HG03342 (cell line): ENCODE results near the gene KIF5C.
"Not testable (repeated sequence)": the region's sequence is repeated elsewhere in the genome, so short reads cannot be mapped to it uniquely, and the experiment has no call there.

Source experiments
- ATAC-seq: cut with Tn5 transposase; IDR thresholded peaks from one replicate; pipeline ENCODE4 v1.9.1; 2021; ENCODE audit warnings: mild to moderate bottlenecking, moderate library complexity; ENCODE audit not compliant: unreplicated experiment

The KIF5C gene

DNA sequence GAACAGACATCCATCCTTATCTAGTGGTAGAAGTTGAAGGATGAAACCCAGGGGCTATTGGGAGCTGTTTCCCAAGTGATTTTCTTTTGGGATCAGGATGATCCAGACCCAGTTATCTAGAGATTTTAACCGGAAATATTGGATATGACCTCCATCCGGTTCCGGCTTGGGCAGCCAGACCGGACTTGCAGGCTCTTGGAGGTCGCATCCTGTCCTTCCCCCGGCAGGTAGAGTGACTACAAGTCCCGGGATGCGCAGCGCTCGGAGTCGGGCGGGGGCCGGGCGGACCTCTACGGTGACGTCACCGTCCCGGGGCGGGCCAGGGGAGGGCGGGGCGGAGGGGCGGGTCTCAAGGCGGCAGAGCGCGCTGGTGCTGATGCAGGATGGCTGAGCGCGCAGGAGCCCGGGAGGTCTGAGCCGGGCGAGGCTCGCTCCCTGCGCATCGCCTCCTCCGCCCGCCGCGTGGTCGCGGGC, at the start of gene KIF5C:
Gene KIF5C, plus strand, starts transcription at position 360 of the 474 bp plus-strand sequence. CDS start 391 bp downstream, outside the sequence.
- ATAC-seq: peak; percentile 93

DNA sequence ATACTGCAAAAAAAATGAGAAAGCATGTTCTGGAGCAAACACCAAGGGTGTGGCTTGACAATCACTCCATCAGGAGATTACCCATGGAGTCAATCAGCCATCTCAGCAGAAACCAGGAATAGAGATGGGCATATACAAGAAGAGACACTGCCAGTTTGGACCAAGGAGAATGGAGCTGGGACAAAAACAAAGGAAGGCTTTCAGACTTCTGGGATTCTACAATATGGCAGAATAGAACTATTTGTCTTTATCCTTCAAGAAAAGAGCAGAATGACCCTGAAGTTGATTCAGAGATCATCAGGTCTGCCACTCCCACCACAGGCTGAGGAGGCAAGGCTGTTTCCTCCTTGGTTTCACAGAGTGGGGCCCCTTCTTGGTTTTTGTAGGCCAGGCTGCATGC, 48.2 kb upstream of the KIF5C start:
- ATAC-seq: no peak

DNA sequence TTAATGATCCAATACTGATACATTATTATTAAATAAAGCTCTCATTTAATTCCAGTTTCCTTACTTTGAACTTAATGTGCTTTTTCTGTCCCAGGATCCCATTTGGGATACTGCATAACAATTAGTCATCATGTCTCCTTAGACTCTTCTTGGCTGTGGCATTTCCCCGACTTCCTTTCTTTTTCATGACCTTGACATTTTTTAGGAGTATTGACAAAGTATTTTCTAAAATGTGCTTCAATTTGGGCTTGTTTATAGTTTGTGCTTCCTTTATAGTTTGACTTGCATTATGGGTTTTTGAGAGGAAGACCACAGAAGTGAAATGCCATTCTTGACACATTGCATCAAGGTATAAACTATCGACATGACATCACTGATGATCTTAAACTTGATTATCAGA, 46.1 kb upstream of the KIF5C start:
- no peak for ATAC-seq

DNA sequence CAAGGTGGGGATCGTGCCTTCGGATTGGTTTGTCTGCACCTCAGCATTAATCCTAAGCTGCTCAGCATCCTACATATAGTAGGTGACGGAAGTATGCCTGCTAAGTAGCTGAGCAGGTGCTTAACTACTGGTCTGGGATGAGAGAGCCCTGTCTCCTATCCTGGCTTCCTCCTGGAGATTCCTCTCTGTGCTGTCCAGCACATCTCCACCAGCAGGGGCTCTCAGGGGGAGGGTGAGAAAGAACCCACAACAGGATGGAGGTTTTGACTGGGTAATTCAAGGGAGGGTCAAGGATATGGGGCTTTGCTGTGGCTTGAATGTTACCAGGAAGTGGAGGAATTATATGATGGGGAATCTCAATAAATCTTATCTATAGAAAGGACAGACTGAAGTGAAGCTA, 45.4 kb upstream of the KIF5C start:
- ATAC-seq: no peak

DNA sequence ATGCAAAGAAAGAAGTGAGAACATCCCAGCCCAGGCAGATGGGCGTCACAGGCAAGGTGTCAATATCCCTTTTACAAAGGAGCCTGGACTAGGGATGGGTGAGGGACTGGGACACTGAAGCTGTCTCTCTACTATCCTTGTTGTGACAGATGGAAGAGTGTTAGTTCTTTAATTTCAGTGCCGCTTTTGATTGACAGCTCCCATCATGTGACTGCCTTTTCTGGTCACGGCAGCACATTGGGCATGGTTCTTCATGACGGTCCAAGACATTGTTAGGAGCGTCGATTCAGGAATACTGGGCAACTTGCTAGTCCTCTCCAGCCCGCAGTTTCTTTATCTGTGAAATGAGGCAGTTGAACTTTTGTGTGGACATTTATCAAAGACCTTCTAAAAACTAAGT, 42.4 kb upstream of the KIF5C start:
- ATAC-seq: no peak

DNA sequence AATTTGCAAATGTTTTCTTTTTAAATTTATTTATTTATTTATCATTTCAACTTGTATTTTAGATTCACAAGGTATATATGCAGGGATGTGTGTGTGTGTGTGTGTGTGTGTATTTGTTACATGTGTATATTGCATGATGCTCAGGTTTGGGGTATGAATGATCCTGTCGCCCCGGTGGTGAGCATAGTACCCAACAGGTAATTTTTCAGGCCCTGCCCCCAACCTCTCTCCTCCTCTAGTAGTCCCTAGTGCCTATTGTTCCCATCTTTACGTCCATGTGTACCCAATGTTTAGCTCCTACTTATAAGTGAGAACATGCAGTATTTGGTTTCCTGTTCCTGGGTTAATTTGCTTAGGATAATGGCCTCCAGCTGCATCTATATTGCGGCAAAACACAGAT, 33.0 kb upstream of the KIF5C start:
- ATAC-seq: no peak

DNA sequence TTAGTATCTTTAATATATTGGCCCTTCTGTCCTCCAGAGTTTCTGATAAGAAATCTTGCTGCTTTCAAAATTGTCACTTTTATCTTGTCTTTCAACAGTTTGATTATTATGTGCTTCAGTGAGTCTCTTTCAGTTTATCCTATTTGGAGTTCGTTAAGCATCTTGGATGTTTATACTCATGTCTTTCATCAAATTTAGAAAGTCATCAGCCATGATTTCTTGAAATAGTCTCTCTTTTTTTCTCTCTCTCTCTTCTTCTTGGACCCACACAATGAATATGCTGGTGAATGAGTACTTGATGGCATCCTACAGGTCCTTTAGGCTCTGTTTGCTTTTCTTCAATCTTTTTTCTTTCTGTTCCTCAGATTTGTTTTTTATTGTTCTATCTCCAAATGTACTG, 26.9 kb upstream of the KIF5C start:
- no peak for ATAC-seq

DNA sequence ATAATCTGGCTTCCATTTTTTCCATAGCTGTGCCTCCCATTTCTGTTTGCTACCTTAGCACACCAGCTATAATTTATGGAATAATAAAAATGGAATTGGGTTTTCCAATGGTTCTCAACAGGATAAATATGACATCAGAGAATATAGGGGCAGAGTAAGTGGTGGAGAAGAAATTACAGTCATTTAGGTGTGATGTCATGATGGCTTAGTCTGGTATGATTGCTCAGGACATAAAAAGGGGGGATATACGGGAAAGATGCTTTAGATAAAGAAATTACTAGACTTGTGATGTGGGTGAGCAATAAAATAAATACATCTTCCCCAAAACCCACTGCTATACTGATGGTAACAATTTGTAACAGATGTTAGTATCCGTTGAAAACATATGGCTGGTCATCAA, 21.6 kb upstream of the KIF5C start:
- no peak for ATAC-seq

DNA sequence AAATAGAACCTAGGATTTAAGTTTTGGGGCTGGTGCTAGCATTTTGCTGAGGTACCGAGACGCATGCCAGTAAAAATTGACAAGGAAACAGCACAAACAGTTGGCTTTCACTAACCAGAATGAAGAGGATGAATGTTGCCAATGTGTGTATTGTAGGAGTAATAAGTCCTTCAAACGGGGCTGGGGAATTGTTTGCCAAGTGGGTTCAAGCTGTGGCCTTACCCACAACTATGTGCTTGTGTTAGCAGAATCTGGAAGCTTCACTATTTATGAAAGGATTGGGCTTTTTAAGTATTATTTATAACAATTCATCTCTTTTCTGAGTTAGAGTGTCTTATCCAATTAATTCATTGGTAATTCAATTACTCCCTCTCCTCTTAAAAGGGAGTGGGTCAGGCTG, 15.0 kb upstream of the KIF5C start:
- ATAC-seq: no peak

DNA sequence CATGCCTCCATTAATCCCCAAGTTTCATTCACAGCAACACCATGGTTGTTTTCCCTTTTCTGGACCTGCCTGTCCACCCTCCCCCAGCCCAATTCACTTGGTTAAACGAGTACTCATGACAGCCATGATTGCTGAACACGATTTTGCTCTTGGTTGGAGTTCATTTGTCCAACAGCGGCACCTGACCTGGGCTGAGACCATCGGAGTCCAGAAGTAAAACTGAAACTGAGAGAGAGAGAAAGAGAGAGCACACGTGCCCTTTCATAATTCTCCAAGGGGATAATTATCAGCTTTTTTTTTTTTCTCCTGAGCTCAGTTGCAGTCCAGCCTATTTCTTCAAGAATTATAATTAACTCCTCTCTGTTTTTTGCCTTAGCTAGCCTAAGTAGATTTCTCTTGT, 13.7 kb upstream of the KIF5C start:
- no peak for ATAC-seq

DNA sequence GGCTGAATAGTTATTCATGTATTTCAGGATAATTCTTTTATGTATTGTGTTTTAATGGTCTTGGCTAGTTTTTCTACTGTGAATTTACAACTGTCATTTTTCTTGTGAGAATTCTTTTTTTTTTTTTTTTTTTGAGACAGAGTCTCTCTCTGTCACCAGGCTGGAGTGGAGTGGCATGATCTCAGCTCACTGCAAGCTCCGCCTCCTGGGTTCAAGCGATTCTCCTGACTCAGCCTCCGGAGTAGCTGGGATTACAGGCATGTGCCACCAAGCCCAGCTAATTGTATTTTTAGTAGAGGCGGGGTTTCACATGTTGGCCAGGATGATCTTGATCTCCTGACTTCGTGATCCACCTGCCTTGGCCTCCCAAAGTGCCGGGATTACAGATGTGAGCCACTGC, 12.5 kb upstream of the KIF5C start:
- ATAC-seq: not testable (repeated sequence)

DNA sequence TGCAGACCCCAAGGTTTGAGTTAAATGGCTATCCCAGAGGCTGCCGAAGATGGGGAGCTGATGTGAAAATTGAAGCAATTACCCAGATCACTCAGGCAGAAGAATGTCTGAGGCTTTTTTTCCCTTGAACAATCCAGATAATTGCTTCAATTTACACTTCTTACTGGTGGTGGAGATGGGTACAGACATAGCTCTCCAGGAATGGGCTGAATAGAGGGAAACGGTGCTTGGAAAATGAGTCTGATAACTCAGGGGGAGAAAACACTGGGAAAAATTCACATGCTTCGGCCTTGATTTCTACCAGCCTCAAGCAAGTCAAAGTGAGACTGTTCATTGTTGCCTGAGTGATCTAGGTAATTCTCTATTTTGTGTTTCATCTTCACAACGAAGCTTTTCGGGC, 9.5 kb upstream of the KIF5C start:
- no peak for ATAC-seq

DNA sequence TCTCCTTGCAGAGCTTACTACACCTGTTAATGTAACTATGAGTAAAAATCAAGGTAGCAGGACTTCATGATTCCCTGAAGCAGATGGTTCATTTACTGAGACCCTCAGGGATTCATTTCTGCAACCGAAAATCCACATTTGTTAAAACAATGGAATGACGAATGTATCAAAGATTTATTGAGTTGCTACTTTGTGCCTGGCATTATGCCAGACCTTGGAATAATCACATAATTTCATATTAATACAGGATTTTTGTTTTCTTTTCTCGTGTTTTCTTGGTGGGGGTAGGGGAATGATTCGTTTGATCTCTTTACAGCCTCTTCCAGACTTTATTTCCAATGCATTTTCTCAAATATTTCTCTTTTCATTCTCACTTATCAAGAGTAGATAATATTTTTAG, 8.9 kb upstream of the KIF5C start:
- no peak for ATAC-seq

DNA sequence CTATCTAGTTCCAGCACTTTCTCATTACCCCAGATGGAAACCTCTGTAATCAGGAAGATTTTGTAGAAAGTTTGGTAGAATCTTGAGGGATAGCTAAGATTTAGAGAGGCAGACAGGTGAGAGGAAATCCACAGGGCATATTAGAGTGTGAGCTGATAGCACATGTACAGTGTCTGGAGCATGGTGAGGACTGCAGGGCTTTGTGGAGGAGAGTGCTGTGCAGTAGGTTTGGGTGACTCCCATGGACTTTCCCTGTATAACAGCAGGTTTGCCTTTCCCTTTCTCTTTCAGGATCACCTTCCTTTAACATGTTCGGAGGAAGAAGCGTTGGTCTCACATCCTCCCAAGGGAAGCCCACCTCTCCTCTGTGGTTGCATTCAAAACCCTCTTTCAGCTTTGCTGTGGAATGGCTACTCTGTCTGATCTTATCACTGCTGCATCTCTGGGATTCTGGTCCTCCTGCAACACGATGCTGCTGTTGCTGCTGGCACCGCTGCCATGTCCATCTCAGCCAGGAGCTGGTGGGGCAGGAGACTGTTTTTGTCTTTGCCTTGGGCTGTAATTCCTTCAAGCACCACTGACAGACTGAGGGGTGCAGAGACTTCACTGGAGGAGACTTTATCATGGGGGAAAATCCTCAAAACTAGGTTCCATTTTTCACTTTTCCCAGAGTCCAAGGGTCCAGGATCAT, 7.8 kb upstream of the KIF5C start:
- ATAC-seq: no peak

DNA sequence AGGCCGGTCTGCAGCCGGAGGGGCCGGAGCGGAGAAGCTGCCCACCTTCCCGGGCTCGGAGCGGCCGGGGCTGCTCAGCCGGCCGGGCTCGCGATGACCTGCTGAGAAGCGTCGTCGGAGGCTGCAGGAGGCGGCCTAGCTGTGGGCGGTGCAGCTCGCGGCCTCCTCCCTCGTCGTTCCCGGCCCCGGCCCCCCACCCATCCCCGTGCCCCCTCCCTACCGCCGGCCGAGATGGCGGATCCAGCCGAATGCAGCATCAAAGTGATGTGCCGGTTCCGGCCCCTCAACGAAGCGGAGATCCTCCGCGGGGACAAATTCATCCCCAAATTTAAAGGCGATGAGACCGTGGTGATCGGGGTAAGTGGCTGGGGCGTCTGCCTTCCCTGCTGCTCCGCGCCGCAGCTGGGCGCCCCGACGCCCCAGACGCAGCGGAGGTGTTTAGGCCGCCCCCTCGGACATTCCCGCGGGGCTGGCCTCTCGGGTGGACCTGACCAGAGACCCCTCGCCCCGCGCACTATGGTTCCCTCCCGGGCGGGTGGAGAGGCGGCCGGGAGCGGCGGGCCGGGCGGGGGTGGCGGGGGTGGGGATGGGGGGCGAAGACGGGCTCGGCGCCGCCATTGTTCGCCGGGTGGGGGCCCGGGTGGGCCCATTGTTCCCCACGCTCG, 492 bp downstream of the KIF5C start:
- peak; percentile 24 for ATAC-seq

DNA sequence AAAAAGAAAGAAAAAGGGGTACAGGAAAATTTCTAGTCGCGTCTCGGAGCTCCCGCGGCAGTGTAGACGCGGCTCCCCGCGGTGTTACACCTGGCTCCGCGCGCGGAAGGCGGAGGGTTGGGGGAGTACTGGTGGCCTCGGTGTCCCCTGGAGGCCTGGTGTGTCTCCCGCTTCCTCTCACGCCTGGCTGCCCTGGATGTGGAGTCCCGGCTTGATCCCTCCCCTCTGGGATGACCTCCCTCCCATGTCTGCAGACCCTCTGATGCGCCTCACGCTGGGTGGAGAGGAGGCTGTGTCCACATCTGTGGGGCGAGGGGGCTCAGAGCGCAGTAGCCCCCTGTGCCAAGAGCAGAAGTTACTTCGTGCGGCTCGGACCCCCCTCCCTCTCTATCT, 1.2 kb downstream of the KIF5C start:
- no peak for ATAC-seq

DNA sequence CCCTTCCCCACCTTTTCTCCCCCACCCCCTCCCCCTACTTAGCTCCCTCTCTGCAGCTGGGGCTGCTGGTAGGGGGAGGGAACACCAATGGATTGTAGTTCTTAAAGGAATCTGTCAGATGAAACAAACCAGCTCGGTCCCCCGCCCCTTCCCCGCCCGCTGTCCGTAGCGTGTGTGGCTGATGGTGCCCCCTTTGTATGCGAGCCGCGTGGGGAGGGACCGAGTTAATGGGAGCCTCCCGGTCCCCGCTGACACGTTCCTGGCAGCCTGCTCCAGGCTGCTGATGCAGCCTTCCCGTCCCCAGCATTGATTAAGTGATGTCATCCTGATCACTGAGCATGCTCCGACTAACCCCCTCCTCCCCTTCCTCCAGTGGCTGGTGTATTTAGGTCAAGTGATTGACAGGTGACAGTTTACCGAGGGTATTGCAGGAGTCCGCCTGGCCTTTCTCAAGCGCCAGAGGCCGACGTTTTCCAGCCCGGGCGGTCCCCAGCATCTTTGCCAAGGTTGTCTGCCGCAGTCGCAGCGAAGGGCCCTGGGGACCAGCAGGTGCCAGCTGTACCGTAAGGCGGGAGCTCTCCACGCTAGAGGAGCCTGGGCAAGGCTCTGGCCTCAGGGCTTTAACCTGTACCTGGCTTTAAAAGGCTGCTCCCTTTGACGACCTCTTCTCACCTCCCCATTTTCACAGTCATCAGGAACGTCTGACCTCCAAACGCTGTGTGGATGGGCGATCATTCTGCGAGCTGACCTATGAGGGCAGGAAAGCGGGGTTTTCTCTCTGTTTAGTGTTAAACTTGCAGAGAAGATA, 1.8 kb downstream of the KIF5C start:
- peak; percentile 32 for ATAC-seq

DNA sequence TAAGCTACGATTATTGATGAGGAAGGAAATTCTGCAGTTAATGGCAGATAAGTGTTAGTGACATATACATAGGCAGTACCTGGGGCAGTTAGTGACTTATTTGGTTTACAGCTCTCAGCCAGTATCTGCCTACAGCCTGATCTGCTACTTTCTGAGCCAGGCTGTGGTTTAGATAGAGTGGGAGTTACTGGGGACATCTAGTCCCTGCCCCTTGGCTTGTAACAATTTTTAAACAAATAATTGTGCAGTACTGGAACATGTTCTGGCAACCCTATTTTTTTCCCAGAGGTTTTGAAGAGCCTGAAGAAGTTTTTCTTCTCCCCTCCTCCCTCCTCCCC, 2.3 kb downstream of the KIF5C start:
- ATAC-seq: no peak

DNA sequence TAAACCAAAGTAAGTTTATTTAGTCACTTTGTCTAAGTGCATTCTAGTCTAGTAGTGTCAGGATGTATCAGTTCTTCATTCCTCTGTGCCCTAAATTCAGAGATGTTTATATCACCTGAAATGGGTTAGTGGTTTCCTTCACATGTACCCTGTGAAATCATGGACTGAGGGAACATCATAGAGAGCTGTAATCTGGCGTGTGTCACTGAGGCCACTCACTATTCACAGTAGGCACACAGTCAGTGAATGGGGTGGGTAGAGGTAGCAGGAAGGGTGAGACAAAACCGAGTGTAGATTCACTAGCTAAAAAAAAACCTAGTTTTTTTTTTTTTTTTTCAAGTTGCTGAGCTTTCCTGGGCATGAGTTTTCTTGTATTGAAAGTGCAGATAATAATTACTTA, 5.6 kb downstream of the KIF5C start:
- ATAC-seq: no peak

DNA sequence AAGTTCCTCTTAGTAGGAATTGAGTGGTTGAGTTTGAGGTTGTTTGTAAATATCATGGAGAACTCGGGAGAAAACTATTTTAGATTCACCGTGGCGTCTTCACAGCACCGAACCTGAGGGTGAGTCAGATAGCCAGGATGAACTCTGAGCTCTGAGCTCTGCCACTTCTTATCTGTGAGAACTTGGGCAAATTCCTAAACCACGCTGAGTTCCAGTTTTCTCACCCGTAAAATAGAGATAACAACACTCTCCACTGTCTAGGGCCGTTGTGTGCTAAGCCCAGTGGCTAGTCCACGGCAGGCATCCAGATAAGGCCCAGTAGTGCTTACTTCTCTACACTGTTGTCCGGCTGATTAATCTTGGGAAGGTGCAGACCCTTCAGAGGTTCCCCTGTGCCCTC, 7.0 kb downstream of the KIF5C start:
- no peak for ATAC-seq

DNA sequence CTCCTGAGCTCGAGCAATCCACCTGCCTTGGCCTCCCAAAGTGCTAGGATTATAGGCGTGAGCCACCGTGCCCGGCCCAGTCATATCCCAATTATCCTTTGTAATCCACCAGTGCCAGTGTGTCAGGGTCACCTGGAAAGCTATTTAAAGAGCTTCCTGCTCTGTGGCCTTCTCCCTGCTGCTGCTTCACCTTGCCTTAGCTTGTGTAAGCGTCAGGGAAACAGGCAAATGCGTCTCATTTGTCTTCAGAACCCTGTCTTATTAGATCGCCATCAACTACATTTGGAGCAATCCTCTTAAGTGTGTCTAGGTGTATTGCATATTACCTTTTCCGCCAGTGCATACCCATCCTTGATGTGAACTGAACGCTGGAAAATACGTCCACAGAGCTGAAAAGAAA, 10.2 kb downstream of the KIF5C start:
- ATAC-seq: no peak

DNA sequence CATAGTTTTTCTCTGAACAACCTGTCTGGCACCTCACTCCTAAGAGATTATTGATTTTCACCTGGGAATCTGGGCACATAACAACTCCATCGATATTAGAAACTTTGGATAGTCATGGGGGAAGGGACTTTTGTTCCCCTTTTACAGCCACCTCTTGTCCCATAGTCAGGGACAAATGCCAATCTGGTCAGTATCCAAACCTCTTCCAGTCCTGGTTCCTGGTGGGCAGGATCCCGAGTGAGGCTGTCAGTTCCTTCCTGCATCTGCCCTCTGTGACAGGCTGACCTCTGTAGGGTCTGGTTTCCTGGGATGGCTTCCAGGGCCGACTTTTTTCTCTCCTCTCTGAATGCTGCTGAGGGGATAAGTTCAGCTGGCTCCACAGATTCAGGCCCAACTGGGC, 11.0 kb downstream of the KIF5C start:
- ATAC-seq: no peak
